ENCODE data around the gene PSMG4.

PSMG4 gene

DNA sequence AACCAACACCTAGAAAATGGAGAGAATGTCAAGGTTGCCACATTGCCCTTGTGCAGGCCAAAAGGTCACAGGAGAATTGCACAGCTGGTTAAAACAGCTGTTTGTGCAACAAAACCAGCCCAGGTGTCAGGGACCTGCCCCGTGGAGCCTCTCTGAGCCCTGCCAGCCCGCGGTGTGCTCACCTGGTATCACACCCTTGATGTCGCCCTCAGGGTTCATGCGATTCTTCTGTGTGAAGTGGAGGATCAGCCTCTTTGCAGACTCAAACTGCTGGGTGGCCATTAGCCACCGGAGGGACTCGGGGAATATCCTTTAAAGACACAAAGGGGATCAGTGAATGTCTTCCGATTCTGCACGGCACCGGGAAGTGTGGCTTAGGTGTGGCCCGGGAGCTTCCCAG is 39.2 kb downstream of the PSMG4 start:
- H3K27me3 ChIP-seq = peaks cover 0 to 22% of the 10 kb centered on the region in 2 donors
- TF ChIP-seq, protein P1, sequence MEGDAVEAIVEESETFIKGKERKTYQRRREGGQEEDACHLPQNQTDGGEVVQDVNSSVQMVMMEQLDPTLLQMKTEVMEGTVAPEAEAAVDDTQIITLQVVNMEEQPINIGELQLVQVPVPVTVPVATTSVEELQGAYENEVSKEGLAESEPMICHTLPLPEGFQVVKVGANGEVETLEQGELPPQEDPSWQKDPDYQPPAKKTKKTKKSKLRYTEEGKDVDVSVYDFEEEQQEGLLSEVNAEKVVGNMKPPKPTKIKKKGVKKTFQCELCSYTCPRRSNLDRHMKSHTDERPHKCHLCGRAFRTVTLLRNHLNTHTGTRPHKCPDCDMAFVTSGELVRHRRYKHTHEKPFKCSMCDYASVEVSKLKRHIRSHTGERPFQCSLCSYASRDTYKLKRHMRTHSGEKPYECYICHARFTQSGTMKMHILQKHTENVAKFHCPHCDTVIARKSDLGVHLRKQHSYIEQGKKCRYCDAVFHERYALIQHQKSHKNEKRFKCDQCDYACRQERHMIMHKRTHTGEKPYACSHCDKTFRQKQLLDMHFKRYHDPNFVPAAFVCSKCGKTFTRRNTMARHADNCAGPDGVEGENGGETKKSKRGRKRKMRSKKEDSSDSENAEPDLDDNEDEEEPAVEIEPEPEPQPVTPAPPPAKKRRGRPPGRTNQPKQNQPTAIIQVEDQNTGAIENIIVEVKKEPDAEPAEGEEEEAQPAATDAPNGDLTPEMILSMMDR (IDR thresholded peaks at IDR 0.05) = no peak
- H3K4me3 ChIP-seq = no peak overlapping the region
- no peaks in the 10 kb centered on the region for H3K9me3 ChIP-seq
- no peak overlapping the region for H3K27ac ChIP-seq
- no peaks in the 10 kb centered on the region for H3K36me3 ChIP-seq
- no peaks in the 10 kb centered on the region for H3K4me1 ChIP-seq
- DNase-seq = peak; percentile 8 to 28
- intact Hi-C loops (cut with DNase I; ENCODE audit: low total_unique reads) = no loop called here

DNA sequence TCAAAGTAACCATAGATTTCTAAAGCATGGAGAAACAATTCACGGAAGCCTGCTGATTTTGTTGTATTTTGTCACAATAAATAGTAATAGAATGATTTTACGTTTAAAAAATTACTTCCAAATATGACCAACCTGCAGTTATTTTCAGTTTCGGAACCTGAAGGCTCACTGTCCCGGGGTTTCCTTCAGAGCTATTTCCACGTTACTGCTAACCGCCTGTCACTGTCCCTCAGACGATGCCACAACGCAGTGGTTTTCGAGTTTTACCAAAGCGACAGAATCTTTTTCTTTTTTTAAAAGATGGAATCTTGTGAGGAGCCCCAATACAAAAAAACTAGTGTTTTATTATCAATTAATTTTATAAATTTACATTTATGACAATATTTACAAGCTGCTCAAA is 40.5 kb downstream of the PSMG4 start:
- H3K4me3 ChIP-seq = no peak overlapping the region
- no peak overlapping the region for H3K27ac ChIP-seq
- H3K9me3 ChIP-seq = no peaks in the 10 kb centered on the region
- intact Hi-C loops (cut with DNase I; ENCODE audit: low total_unique reads) = no loop called here
- peaks cover 0 to 22% of the 10 kb centered on the region in 2 donors for H3K27me3 ChIP-seq
- no peaks in the 10 kb centered on the region for H3K36me3 ChIP-seq
- H3K4me1 ChIP-seq = no peaks in the 10 kb centered on the region
- TF ChIP-seq, protein P1 (IDR thresholded peaks at IDR 0.05) = no peak
- DNase-seq = no peak

DNA sequence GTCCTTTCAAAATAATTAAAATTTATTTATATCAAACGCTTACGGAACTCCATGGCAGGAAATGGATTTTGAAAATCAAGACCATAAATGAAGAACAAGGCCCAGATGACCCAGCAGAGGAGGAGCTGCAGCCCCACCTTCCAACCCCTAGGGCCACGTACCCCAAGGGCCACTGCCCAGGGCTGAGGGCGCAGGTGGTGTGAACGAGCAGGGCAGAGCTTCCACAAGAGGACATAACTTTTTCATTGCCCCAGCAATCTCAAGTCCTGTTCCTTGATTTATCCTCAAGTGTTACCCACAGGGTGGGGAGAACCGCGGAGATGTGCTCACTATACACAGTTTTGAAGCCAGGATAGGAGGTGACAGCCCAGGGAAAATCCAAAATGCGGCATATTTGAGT is 42.8 kb downstream of the PSMG4 start:
- no peaks in the 10 kb centered on the region for H3K4me1 ChIP-seq
- intact Hi-C loops (cut with DNase I; ENCODE audit: low total_unique reads) = no loop called here
- TF ChIP-seq, protein P1 (IDR thresholded peaks at IDR 0.05) = no peak
- peak in 1 of 2 donors; percentile 7 for DNase-seq
- no peak overlapping the region for H3K27ac ChIP-seq
- H3K27me3 ChIP-seq = peaks cover 0 to 12% of the 10 kb centered on the region in 2 donors
- H3K9me3 ChIP-seq = no peaks in the 10 kb centered on the region
- no peak overlapping the region for H3K4me3 ChIP-seq
- no peaks in the 10 kb centered on the region for H3K36me3 ChIP-seq

DNA sequence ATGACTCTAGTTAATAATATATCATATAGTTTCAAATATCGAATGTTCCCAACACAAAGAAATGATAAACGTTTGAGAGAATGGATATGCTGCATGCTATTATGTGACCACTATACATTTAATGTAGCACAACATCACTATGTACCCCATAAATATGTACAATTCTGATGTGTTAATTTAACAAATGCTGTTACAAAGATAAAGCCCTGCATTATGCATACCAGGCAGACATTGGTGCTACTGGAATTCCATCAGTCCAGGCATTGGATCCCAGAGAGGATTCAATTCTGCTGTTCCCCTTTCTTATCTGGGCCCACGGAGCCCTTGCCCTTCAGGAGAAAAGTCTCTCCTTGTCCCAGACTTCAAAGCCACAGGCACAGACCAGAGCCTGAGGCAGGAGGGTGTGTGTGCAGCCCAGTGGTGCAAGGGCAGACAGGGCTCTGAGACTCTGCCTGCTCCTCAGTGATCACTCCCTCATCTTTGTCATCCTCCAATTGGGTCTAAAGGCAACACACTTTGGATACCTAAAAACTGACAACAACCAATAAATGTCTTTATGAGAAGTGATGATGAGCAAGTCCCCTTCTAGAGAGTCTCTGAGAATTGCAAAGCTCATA is 45.2 kb downstream of the PSMG4 start:
- Histone ChIP-seq H3K9me3 (no peaks in the 10 kb centered on the region), H3K27me3 (no peaks in the 10 kb centered on the region), H3K4me3 (no peak overlapping the region), H3K27ac (no peak overlapping the region), H3K36me3 (no peaks in the 10 kb centered on the region), H3K4me1 (no peaks in the 10 kb centered on the region)
- DNase-seq = peak in 1 of 2 donors; percentile 13
- TF ChIP-seq, protein P1 (IDR thresholded peaks at IDR 0.05) = no peak
- intact Hi-C loops (cut with DNase I; ENCODE audit: low total_unique reads) = no loop called here

DNA sequence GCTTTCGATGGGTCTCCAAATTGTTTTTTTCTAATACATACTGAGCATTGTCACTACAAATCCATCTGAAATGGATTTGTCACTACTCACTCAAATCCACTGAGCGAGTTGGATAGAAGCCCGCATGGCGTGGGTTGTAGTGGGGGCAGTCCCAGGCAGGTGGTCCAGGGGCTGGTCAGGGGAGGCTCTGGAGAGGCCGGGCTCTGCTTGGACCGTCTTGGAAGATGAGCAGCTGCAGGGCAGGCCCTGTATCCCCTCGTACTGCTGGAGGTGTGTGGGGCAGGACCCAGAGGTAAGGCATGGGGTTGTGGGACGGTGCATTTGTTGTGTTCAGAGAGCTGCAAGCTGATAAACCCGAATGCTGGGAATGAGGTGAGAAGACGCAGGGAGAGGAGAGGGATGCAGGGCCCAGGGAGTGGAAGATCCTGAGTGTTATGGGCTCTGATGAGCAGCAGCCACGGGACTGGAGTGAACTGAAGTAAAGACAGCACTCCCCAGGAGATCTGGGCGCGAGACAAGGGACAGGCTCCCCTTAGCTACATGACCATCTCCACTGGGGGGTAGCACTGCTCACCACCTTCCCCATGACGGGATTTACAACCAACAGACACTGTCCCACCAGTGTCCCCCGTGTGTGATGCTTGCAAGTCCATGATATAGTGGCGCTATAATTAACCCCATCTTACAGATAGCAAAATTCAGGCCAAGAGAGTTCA is 45.9 kb downstream of the PSMG4 start:
- H3K27ac ChIP-seq = no peak overlapping the region
- no peaks in the 10 kb centered on the region for H3K27me3 ChIP-seq
- DNase-seq = peak in 1 of 2 donors; percentile 37
- TF ChIP-seq, protein P1 (IDR thresholded peaks at IDR 0.05) = no peak
- intact Hi-C loops (cut with DNase I; ENCODE audit: low total_unique reads) = no loop called here
- no peak overlapping the region for H3K4me3 ChIP-seq
- H3K36me3 ChIP-seq = no peaks in the 10 kb centered on the region
- H3K9me3 ChIP-seq = no peaks in the 10 kb centered on the region
- no peaks in the 10 kb centered on the region for H3K4me1 ChIP-seq
